GM21723 (cell line): ENCODE data around the gene SND1.
A peak's percentile ranks its signal among the peaks of the same experiment; 100 is the strongest.

Experiments used
- ATAC-seq: cut with Tn5 transposase; IDR thresholded peaks from one replicate; pipeline ENCODE4 v1.9.1; 2021; ENCODE audit warnings: mild to moderate bottlenecking, moderate library complexity; ENCODE audit not compliant: unreplicated experiment

SND1 gene

DNA sequence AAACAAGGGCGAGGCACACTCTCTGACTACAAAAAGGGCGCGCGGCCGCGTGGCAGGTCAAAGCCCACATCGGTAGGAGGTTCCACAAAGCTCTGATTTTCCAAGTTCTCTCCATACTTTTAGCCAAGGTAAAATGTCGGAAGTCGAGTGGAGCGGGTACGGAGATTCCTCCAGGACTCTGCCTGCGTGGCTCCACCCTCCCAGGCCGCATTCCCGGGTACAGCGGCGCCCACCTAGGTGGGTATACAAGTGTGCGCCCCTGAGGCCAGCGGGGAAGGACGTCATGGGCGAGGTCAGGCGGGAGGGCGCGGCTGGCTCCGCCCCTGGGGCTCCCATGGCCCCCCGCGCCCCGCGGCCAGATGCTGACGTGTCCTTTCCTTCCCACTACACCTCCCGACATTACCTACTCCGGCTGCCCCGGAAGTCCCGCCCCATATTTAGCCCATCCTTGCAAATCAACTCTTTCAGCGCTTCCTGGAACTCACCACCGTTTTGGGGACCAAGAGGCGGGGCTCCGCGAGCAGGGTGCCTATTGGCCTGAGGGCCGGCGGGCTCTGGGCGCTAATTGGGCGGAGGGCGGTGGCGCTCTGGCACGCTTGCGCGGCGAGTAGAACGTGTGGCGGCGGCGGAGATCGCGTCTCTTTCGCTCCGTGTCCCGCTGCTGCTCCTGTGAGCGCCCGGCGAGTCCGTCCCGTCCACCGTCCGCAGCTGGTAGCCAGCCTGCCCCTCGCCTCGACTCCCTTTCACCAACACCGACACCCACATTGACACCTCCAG lies at the start of gene SND1:
SND1 (plus strand) TSS at position 639 of the 777 bp plus-strand sequence. CDS start 180 bp downstream, outside the sequence.
- ATAC-seq = peak; percentile 96

DNA sequence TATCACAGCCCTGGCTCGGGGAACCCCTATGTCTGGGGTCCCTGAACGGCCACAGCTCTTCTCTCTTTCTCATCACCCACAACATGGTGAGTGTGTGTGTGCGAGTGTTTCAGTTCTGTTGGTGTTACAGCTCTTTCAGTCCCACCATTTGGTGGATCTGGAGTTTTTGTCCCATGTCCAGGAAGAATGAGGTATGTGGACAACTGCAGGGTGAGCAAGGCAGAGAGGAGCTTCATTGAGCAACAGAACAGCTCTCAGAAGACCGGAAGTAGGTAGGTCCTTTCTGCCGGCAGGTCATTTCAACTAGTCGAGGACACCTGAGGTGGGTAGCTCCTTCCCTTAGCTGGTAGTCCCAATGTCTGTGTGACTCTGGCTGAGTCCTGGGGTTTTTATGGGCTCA lies 43.5 kb upstream of the SND1 start:
- ATAC-seq = no peak

DNA sequence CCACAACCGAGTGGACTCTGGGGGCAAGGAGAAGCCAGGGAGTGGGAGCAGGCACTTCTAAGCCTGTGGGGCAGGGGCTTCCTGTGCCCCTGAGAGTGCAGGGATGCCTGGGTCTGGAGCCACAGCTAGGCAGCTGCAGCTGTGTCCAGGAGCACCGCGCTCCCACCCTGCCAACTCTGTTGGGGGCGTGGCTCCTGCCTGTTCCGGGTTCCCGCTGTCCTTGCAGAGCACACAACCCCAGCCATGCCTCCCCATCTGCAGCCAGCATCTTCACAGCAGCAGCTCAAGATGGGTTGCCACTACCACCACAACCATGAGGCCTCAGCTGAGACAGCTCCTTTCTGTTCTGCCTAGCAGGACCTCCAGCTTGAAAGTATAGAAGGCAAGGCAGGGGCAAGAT lies 42.7 kb upstream of the SND1 start:
- ATAC-seq = no peak

DNA sequence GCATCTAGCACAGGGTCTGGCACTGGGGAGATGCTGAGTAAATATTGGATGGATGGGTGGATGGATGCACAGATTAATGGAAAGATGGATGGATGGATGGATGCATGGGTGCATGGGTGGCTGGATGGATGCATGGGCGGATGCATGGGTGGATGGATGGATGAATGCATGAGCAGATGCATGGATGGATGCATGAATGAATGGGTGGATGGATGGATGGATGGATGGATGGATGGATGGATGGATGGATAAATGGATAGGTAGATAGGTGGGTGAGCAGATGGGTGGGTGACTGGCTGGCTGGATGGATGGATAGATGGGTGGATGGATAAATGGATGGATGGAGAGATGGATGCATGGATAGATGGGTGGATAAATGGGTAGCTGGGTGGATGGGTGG lies 39.7 kb upstream of the SND1 start:
- ATAC-seq = no peak

DNA sequence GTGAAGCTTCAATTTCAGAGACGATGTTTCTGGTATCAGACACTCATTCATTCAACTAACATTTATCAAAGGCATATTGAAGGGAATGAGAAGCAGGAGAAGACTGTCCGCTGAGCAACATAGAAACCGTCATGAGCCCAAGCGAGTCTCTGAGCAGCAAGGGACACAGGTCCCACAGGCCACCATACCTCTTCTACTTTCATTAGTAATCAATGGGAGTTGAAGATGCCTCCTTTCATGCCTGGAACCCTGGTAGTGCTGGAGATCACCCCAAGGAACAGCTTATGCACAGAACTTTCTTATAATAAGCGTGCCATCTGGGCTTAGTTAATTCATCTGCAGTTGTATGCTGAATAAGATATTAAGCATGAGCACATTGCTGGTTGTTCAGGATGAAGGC lies 35.3 kb upstream of the SND1 start:
- ATAC-seq = no peak

DNA sequence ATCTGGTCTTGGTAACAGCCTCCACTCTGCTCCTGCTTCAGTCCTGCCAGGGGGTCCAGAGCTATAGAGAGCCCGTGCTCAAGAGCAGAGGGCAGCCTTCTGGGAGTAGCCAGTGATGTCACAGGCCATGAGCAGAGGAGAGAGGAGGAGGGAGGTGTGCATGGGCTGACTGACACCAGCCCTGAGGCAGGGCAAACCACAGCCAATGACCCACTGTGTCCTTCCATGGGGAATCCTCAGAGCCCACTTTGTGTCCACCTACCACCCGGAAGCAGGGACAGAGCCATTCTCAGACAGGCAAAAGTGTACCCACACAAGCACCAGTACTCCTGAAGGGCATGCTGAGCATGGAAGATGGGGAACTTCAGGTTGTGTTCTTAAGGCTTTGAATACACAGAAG lies 34.0 kb upstream of the SND1 start, which contains the start of gene PAX4:
PAX4 (minus strand) TSS at position 101 of the 400 bp plus-strand sequence. CDS start 2,214 bp downstream, outside the sequence.
- ATAC-seq = no peak

DNA sequence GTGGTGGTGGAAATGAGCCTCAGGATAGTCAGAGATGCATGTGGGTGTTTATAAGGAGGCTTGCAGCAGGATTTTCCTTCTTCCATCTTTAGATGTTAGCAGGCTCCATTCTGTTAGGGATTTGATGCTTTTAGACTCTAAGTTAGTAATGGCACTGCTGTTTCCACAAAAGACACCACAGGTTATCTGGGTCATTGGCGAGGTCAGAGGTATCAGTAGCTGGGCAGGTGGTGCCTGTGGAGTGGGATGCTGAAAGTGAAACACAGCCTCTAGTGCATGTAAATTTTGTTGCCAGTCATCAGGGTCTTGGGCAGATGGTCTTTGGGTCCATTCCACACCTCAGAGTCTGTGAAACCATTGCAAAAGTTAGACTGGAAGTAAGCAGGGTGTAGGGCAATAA lies 33.2 kb upstream of the SND1 start:
- no peak for ATAC-seq

DNA sequence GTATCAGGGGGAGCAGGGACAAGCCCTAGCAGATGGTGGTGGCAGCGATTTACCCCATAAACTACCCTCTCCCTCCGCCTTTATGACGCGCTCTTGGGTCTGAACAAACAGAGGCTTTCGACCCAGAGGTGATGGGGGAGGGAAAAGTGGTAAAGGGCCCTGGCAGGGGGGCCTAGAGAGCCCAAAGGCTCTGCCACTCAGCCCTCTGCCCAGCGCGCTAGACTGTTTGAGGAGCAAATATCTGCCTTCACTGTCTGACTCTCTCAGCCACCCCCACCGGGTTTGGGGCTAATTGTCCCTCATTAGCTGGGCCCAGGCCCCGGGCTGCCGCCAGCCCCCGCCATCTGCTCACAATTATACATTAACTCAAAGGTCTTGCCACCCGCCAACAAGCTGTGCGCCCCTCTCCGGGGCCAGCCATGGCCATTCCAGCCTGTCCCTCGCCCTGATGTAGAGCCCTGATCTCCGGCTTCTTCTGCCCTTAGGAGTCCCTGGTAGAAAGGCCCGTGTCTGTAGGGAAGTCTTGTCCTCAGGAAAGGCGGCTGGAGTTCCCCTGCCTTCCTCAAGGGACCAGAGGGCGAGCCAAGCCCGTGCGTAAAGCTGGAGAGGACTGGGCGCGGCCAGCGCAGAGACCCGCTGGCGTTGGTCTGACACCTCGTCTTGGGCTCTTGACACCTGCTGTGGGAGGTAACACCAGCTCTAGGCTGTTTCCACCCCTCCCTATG lies 32.2 kb upstream of the SND1 start:
- ATAC-seq = no peak

DNA sequence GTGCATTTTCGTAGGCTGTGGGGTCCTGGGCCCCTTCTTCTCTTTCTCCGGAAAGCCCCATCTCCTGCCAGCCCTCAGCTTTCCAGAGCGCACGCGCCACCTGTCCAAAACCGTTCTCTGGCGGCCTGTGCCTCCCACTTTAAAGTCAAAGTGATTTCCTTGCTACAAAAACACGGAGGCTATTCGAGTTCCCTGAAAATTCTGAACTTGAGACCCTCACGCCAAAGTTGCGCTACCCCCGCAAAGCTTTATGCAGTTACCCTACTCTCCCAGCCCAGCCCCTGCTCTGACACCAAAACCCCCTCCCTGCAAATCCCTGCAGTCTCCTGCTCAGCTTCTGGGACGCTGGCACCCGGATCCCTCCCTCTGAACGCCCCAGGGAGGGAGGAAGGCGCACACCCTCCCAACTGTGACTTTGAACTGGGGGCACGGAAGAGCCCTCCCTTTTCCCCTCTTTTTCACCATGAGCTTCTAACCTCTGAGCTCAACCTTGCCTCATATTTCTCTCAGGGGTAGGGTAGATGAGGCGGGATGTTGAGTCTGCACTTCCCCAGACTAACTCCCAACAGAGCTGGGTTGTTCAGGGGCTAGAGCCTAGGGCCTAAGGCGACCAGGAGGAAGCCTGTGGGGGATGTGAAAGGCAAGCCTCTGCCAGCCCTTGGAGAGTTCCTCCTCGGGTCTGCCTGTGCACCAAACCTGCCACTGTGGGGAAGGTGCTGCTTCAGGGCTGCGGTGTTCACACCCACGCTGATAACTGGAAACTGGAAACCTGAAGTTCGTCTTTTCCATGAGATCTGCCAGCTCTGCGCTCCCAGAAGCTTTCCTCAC lies 31.4 kb upstream of the SND1 start:
- no peak for ATAC-seq

DNA sequence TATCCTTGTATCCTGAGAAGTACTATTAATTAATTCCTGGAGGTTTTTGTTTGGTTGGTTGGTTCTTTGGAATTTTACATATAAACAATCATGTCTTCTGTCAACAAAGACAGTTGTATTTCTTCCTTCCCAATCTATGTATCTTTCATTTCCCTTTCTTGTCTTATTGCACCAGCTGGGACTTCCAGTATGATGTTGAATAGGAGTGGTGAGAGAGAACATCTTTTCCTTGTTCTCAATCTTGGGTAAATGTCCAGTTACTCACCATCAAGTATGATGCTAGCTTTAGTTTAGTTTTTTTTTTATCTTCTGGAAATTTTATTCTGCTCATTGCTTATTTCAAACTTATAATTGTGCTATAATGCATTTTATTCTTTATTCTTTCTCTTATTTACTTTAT lies 26.7 kb upstream of the SND1 start:
- no peak for ATAC-seq

DNA sequence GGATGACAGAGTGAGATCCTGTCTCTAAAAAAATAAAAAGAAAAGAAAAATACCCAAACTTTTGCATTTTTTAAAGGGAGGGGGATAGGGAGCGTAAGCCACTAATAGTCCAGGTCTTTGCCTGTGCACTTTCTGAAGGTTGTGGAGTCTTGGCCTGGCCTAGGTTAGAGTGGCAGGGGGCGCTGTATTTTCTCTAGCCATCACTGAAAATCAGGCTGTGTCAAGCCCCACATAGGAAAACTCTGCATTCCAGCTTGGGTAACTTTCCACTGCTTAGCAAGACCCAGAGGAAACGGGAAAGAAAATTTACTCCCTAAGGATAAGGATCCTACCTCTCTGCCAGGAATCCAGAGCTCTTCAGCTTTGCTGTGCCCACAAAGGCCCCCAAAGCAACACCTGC lies 23.5 kb upstream of the SND1 start:
- ATAC-seq = no peak

DNA sequence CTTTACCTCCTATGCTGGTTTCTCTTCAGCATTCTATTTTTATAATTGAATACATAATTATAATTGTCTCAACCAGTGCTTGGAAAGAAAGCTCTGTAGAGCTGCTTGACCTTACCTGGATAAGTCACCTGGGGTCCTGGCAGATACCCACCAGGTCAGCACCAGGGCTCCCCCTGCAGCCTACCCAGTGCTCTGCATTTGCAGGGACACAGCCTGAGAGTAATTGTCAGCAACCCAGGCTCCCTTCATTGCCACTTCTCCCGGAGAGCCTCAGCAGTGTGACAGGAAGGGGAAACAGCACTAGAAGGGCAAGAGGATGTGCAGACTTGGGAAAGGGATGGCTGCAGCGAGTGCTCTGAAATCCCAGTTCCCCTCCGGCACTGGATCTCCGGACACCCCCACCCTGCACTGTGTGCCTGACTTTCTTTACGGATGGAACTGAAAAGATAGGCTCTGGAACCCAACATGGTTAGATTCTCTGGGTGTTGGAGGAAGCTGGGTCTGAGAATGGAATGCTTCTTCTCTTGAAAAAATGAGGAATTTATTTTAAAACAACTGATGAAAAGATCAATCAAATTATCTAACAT lies 22.6 kb upstream of the SND1 start:
- no peak for ATAC-seq

DNA sequence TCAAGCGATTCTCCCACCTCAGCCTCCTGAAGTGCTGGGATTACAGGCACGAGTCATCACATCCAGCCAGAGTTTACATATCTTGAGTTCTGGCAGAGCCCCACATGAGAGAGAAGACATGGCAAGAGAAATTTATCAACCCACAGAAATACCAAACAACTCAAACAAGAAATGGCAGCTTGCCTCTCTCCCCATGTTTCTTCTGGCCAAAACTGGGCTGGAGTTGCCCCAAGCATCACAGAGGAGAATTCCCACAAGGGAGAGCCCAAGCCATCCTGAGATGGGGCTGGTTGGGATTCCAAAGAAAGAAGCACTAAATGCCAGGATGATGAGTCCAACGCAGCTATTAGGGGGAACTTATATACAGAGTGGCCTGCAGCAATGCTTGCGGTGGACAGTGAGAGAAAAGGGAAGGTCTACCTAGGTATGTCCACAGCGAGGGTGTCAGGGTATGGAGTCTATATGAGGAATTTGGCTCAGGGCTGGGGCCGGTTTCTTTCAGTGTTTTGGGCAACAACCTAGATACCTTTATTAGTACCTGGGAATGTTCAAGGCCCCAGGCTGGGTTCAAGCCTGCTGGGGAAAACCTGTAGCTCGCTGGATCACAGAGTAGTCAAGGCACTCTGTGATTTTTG lies 19.6 kb upstream of the SND1 start:
- ATAC-seq = no peak

DNA sequence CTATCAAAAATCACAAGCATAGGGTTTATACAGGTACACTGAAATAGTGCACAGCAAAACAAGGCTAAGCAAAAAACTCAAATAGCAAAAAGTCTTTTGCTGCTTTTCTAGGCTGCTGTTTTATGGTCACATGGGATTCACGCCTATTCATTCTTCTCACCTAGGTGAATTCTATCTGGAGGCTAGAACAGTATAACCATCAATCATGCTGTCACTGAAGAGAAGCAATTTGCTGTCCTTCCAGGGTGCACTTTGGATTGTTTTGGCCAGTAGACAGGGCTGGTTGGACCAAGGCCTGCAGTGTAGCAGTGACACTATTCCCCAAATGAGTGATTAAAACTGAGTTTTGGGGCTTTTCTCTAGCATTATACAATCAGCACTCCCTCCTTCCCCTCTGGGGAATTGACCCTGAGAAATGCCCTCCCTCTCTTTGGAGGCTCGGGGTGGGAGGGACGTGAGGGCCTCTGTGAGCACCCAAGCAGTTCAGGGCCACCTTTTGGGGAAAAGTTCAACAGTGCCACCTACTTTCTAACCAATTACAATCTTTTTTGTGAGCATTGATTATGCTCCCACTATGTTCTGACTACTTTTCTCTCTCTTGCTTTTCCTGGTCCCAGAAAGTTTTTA lies 16.2 kb upstream of the SND1 start:
- ATAC-seq = no peak

DNA sequence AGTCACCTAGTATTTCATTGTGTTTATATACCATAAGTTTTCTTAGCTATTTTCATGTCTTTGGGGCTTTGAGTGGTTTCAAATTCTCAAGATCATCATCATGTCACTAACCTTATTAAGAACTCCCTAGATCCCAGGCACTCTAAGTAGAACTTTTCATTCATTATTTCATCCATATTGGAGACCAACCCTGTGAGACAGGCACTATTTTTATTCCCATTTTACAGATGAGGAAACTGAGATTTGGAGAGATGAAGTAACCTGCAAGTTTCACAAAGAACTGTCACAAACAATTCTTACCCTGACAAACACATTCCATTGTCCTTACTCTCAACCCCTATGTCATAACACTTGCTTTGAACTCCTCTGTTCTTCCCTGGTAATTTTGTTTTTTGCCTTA lies 13.8 kb upstream of the SND1 start:
- ATAC-seq = no peak

DNA sequence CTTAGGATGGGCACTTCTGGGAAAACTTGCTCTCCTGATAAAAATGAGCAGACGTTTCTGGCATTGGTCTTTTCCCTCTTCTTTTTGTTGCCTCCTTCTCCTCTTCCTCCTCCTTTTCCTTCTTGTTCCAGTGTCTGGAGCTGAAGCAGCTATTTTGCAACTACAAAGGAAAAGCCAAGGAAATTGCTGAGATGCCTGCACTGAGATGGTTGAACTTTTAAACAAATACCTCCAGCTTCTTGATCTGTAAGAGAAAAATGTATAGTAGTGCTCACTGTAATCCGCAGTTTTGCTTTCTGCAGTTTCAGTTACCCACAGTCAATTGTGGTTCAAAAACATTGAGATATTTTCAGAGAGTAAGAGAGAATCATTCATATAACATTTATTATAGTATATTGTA lies 7.5 kb upstream of the SND1 start:
- no peak for ATAC-seq

DNA sequence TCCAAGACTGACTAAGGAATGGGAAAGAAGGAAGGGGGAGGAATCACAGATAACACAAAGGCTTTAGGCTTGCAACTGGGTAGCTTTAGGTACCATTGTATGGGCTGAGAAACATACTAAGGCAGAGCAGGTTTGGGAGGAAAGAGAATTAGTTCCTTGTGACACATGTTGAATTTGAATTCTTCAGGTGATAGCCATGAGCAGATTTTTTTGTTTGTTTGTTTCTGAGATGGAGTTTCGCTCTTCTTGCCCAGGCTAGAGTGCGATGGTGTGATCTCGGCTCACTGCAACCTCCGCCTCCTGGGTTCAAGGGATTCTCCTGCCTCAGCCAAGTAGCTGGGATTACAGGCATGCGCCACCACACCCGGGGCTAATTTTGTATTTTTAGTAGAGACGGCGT lies 4.4 kb upstream of the SND1 start:
- no peak for ATAC-seq

DNA sequence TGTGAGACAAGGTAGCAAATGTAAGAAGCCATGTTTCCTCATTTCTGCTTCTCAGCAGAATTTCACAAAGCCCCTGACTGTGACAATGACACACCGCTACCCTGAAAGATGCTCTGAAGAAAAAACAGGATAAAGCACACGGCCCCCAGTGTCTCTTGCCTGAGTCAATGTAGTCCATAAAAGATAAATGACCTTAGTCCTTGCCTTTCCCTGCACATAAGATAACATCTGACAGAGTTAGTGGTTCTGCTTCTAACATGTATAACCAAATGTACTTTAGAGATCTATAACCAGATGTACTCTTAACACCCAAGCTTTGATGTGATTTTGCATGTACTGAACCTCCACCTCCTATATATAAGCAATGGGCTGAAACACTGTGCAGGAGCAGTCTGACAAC lies 3.0 kb upstream of the SND1 start:
- ATAC-seq = no peak

DNA sequence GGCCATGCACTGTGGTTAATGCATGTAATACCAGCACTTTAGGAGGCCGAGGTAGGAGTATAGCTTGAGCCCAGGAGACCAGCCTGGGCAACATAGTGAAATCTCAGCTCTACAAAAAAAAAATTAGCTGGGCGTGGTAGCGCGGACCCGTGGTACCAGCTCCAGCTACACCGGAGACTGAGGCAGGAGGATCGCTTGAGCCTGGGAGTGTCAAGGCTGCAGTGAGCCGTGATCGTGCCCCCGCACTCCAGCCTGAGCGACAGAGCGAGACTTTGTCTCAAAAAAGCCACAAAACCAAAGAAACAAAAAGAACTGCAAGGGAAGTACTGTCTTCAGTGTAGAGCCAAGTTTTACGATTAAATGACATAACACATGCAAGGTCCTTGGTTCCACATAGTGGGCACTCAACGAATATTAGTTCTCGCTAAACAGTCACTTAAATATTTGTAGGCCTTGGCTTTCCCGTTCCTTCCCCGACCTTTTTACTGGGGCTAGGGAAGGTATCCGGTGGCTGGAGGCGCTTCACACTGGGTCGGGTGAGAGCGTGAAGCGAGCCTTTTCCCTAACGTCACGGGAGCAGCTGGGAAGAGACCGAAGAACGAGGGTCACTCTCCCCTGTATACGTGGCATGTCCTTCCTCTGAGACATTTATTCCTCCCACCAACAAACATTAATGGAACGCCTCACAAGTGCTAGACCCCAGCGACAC lies 993 bp upstream of the SND1 start:
- no peak for ATAC-seq
